ENCODE data around the gene SLC7A14. TPM values are rescaled to one million over a fixed set of nuclear protein-coding genes. Genes with fewer than 3 reads are reported as not detected.

SLC7A14 gene
- total RNA-seq, 4 donors from 2014 or later: 0.44 TPM; not detected in 3

- no peaks in the 10 kb centered on the region for H3K9me3 ChIP-seq
- no peak overlapping the region for H3K4me3 ChIP-seq
- H3K27ac ChIP-seq: peak overlapping the region in 1 of 4 donors; percentile 65
- H3K27me3 ChIP-seq: no peaks in the 10 kb centered on the region
- H3K36me3 ChIP-seq: peaks cover 0 to 26% (median 0%) of the 10 kb centered on the region in 3 donors
- no peak for DNase-seq (ENCODE audit: low spot score in 2 of 2)
- TF ChIP-seq EP300 (IDR thresholded peaks at IDR 0.05) (no peak), POLR2A (IDR thresholded peaks at IDR 0.05) (no peak)
- TF ChIP-seq, protein P1, sequence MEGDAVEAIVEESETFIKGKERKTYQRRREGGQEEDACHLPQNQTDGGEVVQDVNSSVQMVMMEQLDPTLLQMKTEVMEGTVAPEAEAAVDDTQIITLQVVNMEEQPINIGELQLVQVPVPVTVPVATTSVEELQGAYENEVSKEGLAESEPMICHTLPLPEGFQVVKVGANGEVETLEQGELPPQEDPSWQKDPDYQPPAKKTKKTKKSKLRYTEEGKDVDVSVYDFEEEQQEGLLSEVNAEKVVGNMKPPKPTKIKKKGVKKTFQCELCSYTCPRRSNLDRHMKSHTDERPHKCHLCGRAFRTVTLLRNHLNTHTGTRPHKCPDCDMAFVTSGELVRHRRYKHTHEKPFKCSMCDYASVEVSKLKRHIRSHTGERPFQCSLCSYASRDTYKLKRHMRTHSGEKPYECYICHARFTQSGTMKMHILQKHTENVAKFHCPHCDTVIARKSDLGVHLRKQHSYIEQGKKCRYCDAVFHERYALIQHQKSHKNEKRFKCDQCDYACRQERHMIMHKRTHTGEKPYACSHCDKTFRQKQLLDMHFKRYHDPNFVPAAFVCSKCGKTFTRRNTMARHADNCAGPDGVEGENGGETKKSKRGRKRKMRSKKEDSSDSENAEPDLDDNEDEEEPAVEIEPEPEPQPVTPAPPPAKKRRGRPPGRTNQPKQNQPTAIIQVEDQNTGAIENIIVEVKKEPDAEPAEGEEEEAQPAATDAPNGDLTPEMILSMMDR (IDR thresholded peaks at IDR 0.05): no peak
- peaks cover 0 to 25% (median 7%) of the 10 kb centered on the region in 4 donors for H3K4me1 ChIP-seq
- WGBS, 2 donors: 96% methylated on average over 3 of the region's 3 CpGs
Observed at GRCh38 chr3:170431054-170431453, 154.8 kb downstream of the SLC7A14 start.

DNA sequence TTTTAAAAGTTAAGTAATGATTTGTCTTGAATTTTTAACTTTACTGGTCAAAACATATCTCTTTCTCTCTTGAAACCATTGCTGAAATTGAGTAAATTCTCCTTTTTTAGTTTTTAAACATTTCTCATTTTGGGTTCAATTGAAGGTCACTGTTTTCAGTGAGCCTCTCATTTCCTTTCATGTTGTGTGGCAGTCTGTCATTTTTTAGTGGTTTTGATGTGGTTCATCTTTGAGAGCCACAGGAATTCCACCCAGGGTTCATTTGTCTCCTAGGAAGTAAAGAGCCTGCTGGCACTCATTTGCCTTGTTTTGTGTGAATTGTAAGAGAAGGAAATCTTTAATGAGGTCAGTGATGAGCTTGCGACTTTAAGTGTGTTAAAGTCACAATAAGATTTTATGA, 156.8 kb downstream of the SLC7A14 start:
- Histone ChIP-seq H3K4me3 (no peak overlapping the region), H3K36me3 (peaks cover 0 to 15% (median 0%) of the 10 kb centered on the region in 3 donors), H3K9me3 (no peaks in the 10 kb centered on the region), H3K4me1 (peaks cover 0 to 43% (median 10%) of the 10 kb centered on the region in 4 donors), H3K27me3 (no peaks in the 10 kb centered on the region), H3K27ac (peak overlapping the region in 2 of 4 donors; percentile 65 to 66)
- TF ChIP-seq, protein P1 (IDR thresholded peaks at IDR 0.05): no peak
- TF ChIP-seq EP300 (IDR thresholded peaks at IDR 0.05): no peak
- no peak for TF ChIP-seq POLR2A (IDR thresholded peaks at IDR 0.05)
- WGBS, 2 donors: 44 to 53% methylated on average over 1 of the region's 1 CpG
- DNase-seq (ENCODE audit: low spot score in 2 of 2): no peak

- H3K4me1 ChIP-seq: peaks cover 0 to 45% (median 10%) of the 10 kb centered on the region in 4 donors
- H3K27ac ChIP-seq: peak overlapping the region in 2 of 4 donors; percentile 1 to 65
- H3K9me3 ChIP-seq: no peaks in the 10 kb centered on the region
- TF ChIP-seq, protein P1 (IDR thresholded peaks at IDR 0.05): no peak
- TF ChIP-seq POLR2A (IDR thresholded peaks at IDR 0.05) (no peak), EP300 (IDR thresholded peaks at IDR 0.05) (no peak)
- 79 to 85% methylated on average over 2 of the region's 2 CpGs for WGBS, 2 donors
- H3K36me3 ChIP-seq: peaks cover 0 to 16% (median 0%) of the 10 kb centered on the region in 3 donors
- no peak overlapping the region for H3K4me3 ChIP-seq
- no peak for DNase-seq (ENCODE audit: low spot score in 2 of 2)
- no peaks in the 10 kb centered on the region for H3K27me3 ChIP-seq
Observed at GRCh38 chr3:170428095-170428494, 157.8 kb downstream of the SLC7A14 start.

GRCh38 chr3:170426240-170426797, 159.6 kb downstream of the SLC7A14 start:
- peaks cover 0 to 53% (median 10%) of the 10 kb centered on the region in 4 donors for H3K4me1 ChIP-seq
- peak overlapping the region; percentile 43 to 87 (median 76) for H3K27ac ChIP-seq
- no peak overlapping the region for H3K4me3 ChIP-seq
- no peaks in the 10 kb centered on the region for H3K27me3 ChIP-seq
- 68 to 69% methylated on average over 2 of the region's 2 CpGs for WGBS, 2 donors
- no peak for DNase-seq (ENCODE audit: low spot score in 2 of 2)
- TF ChIP-seq EP300 (IDR thresholded peaks at IDR 0.05) (no peak), POLR2A (IDR thresholded peaks at IDR 0.05) (no peak)
- TF ChIP-seq, protein P1 (IDR thresholded peaks at IDR 0.05): no peak
- no peaks in the 10 kb centered on the region for H3K9me3 ChIP-seq
- H3K36me3 ChIP-seq: peaks cover 0 to 6% (median 0%) of the 10 kb centered on the region in 3 donors

- Histone ChIP-seq H3K36me3 (peaks cover 0 to 6% (median 0%) of the 10 kb centered on the region in 3 donors), H3K27me3 (no peaks in the 10 kb centered on the region), H3K9me3 (no peaks in the 10 kb centered on the region), H3K27ac (peak overlapping the region; percentile 43 to 87 (median 76)), H3K4me1 (peaks cover 0 to 57% (median 10%) of the 10 kb centered on the region in 4 donors), H3K4me3 (peak overlapping the region in 1 of 4 donors; percentile 22)
- TF ChIP-seq POLR2A (IDR thresholded peaks at IDR 0.05) (peak in 1 of 2 donors; percentile 36), EP300 (IDR thresholded peaks at IDR 0.05) (peak in 1 of 2 donors; percentile 41)
- TF ChIP-seq, protein P1 (IDR thresholded peaks at IDR 0.05): no peak
- 39 to 46% methylated on average over 11 of the region's 11 CpGs for WGBS, 2 donors
- DNase-seq (ENCODE audit: low spot score in 2 of 2): no peak
Observed at GRCh38 chr3:170425491-170426239, 160.2 kb downstream of the SLC7A14 start.

All from tibial nerve (tissue), 4 donors.